Ishikawa (cell line): Measurements from ENCODE around the gene TMEM252.
A peak's percentile ranks its signal among the peaks of the same experiment; 100 is the strongest.

ENCODE experiments used
- CEBPB ChIP-seq: IDR thresholded peaks from 2 replicates; pipeline ENCODE4 v1.6.1; 2012
- CREB1 ChIP-seq: IDR thresholded peaks from 2 replicates; pipeline ENCODE4 v1.6.1; 2012; ENCODE audit warnings: low read depth
- EGR1 ChIP-seq: IDR thresholded peaks from 2 replicates; pipeline ENCODE4 v1.6.1; 2012
- EP300 ChIP-seq: IDR thresholded peaks from 2 replicates; pipeline ENCODE4 v1.6.1; 2012; ENCODE audit warnings: borderline replicate concordance
- FOXM1 ChIP-seq: IDR thresholded peaks from 2 replicates; pipeline ENCODE4 v1.6.1; 2012; ENCODE audit warnings: low read depth, borderline replicate concordance
- MAX ChIP-seq: IDR thresholded peaks from 2 replicates; pipeline ENCODE4 v1.6.1; 2012
- NFIC ChIP-seq: IDR thresholded peaks from 2 replicates; pipeline ENCODE4 v1.6.1; 2012
- RAD21 ChIP-seq: IDR thresholded peaks from 2 replicates; pipeline ENCODE4 v1.6.1; 2012; ENCODE audit warnings: low read depth
- REST ChIP-seq: IDR thresholded peaks from 2 replicates; pipeline ENCODE4 v1.6.1; 2012; ENCODE audit warnings: low read depth, mild to moderate bottlenecking
- TAF1 ChIP-seq: IDR thresholded peaks from 2 replicates; pipeline ENCODE4 v1.6.1; 2012; ENCODE audit warnings: low read depth, mild to moderate bottlenecking
- TCF12 ChIP-seq: IDR thresholded peaks from 2 replicates; pipeline ENCODE4 v1.6.1; 2012; ENCODE audit warnings: low read depth
- TEAD4 ChIP-seq: IDR thresholded peaks from 2 replicates; pipeline ENCODE4 v1.6.1; 2012
- USF1 ChIP-seq: IDR thresholded peaks from 2 replicates; pipeline ENCODE4 v1.6.1; 2012
- YY1 ChIP-seq: IDR thresholded peaks from 2 replicates; pipeline ENCODE4 v1.6.1; 2012; ENCODE audit warnings: low read depth
- ZBTB7A ChIP-seq: IDR thresholded peaks from 2 replicates; pipeline ENCODE4 v1.6.1; 2012; ENCODE audit warnings: low read depth

The TMEM252 gene

GRCh38 chr9:68509689-68510088, 31.0 kb downstream of the TMEM252 start:
- TF ChIP-seq RAD21: no peak
- no peak for TF ChIP-seq USF1
- no peak for TF ChIP-seq CREB1
- no peak for TF ChIP-seq CEBPB

GRCh38 chr9:68508547-68508946, 32.1 kb downstream of the TMEM252 start:
- TF ChIP-seq CEBPB: no peak
- TF ChIP-seq FOXM1: no peak
- no peak for TF ChIP-seq TCF12

- TF ChIP-seq EP300 (no peak), ZBTB7A (no peak), TEAD4 (no peak), CEBPB (no peak), REST (no peak), MAX (no peak), FOXM1 (no peak), NFIC (no peak), CREB1 (no peak), RAD21 (no peak), TCF12 (no peak), YY1 (no peak), EGR1 (no peak)
These were observed 32.9 kb downstream of the TMEM252 start for GRCh38 chr9:68507806-68508145.

GRCh38 chr9:68507130-68507805, 33.4 kb downstream of the TMEM252 start:
- TF ChIP-seq YY1: no peak
- TF ChIP-seq RAD21: peak; percentile 34

GRCh38 chr9:68506551-68506950, 34.1 kb downstream of the TMEM252 start:
- TF ChIP-seq REST: no peak
- no peak for TF ChIP-seq CREB1
- no peak for TF ChIP-seq TAF1
- no peak for TF ChIP-seq FOXM1
- TF ChIP-seq YY1: no peak
- no peak for TF ChIP-seq RAD21
- no peak for TF ChIP-seq ZBTB7A
- no peak for TF ChIP-seq CEBPB
- no peak for TF ChIP-seq MAX
- no peak for TF ChIP-seq TEAD4
- no peak for TF ChIP-seq EGR1
- no peak for TF ChIP-seq EP300
- TF ChIP-seq USF1: no peak
- TF ChIP-seq TCF12: no peak
- no peak for TF ChIP-seq NFIC

- no peak for TF ChIP-seq FOXM1
- TF ChIP-seq ZBTB7A: no peak
- no peak for TF ChIP-seq TEAD4
- TF ChIP-seq CEBPB: no peak
These were observed 34.8 kb downstream of the TMEM252 start for GRCh38 chr9:68505681-68506409.

- no peak for TF ChIP-seq REST
- TF ChIP-seq NFIC: no peak
These were observed 38.4 kb downstream of the TMEM252 start for GRCh38 chr9:68502279-68502678.
